GM21786 (cell line): ENCODE measurements around the gene SNRNP27.
"Not testable (repeated sequence)": the region's sequence is repeated elsewhere in the genome, so short reads cannot be mapped to it uniquely, and the experiment has no call there.

Experiments
- ATAC-seq: cut with Tn5 transposase; IDR thresholded peaks from one replicate; pipeline ENCODE4 v1.9.1; 2021; ENCODE audit not compliant: unreplicated experiment

The SNRNP27 gene

GRCh38 chr2:69893684-69894551 lies at the start of gene SNRNP27:
Gene SNRNP27, plus strand, starts transcription at chr2:69893956. Its CDS starts 29 bp downstream, at chr2:69893985.
- ATAC-seq: peak; percentile 69

GRCh38 chr2:69843993-69844392 lies 49.8 kb upstream of the SNRNP27 start:
- ATAC-seq: no peak

GRCh38 chr2:69844560-69844959 lies 49.2 kb upstream of the SNRNP27 start:
- no peak for ATAC-seq

GRCh38 chr2:69846182-69847067 lies 47.3 kb upstream of the SNRNP27 start:
- ATAC-seq: no peak

GRCh38 chr2:69847068-69847828 lies 46.5 kb upstream of the SNRNP27 start:
- no peak for ATAC-seq

GRCh38 chr2:69848186-69848790 lies 45.5 kb upstream of the SNRNP27 start:
- no peak for ATAC-seq

- ATAC-seq: no peak
Measured at GRCh38 chr2:69858261-69858660, 35.5 kb upstream of the SNRNP27 start.

GRCh38 chr2:69863298-69863697 lies 30.5 kb upstream of the SNRNP27 start:
- no peak for ATAC-seq

- ATAC-seq: no peak
Measured at GRCh38 chr2:69888451-69888850, 5.3 kb upstream of the SNRNP27 start.

GRCh38 chr2:69889302-69889701 lies 4.5 kb upstream of the SNRNP27 start:
- no peak for ATAC-seq

- ATAC-seq: no peak
Measured at GRCh38 chr2:69890881-69891280, 2.9 kb upstream of the SNRNP27 start.

- ATAC-seq: not testable (repeated sequence)
Measured at GRCh38 chr2:69892838-69893424, 825 bp upstream of the SNRNP27 start.

- not testable (repeated sequence) for ATAC-seq
Measured at GRCh38 chr2:69894737-69895136, 981 bp downstream of the SNRNP27 start.

GRCh38 chr2:69902213-69902922 lies 8.6 kb downstream of the SNRNP27 start:
- ATAC-seq: no peak

GRCh38 chr2:69907216-69907615 lies 13.5 kb downstream of the SNRNP27 start:
- no peak for ATAC-seq

- ATAC-seq: no peak
Measured at GRCh38 chr2:69911985-69912563, 18.3 kb downstream of the SNRNP27 start.

- peak; percentile 89 for ATAC-seq
Measured at GRCh38 chr2:69914164-69914949, 20.6 kb downstream of the SNRNP27 start.
